BE2C (cell line): ENCODE results near the gene NDUFB5.

Source experiments
- DNase-seq: peaks from one replicate; pipeline ENCODE4 v3.0.0-alpha.2; 2020
- H3K27me3 ChIP-seq: fragments of 250-450 bp; sonication (Bioruptor Pico); 2 replicates; pipeline ENCODE4 v1.5.1; 2020; ENCODE audit warnings: mild to moderate bottlenecking
- H3K36me3 ChIP-seq: fragments of 250-450 bp; sonication (Bioruptor Pico); 2 replicates; pipeline ENCODE4 v1.5.1; 2020; ENCODE audit warnings: mild to moderate bottlenecking
- H3K4me1 ChIP-seq: fragments of 250-450 bp; sonication (Bioruptor Pico); 2 replicates; pipeline ENCODE4 v1.5.1; 2020
- H3K4me3 ChIP-seq: 2 replicates; pipeline ENCODE4 v1.5.1; 2011; ENCODE audit warnings: low read depth, low read length
- H3K9me3 ChIP-seq: fragments of 250-450 bp; sonication (Bioruptor Pico); 2 replicates; pipeline ENCODE4 v1.5.1; 2020
- CTCF ChIP-seq: IDR thresholded peaks from 2 replicates; pipeline ENCODE4 v1.5.1; 2012; ENCODE audit warnings: mild to moderate bottlenecking, low read depth, low read length

NDUFB5 gene

GRCh38 chr3:179565496-179565895, 39.1 kb upstream of the NDUFB5 start:
- Histone ChIP-seq H3K9me3 (no peaks in the 10 kb centered on the region), H3K27me3 (no peaks in the 10 kb centered on the region), H3K36me3 (peaks cover 12% of the 10 kb centered on the region), H3K4me1 (no peaks in the 10 kb centered on the region), H3K4me3 (no peak overlapping the region)
- no peak for TF ChIP-seq CTCF
- no peak for DNase-seq

- TF ChIP-seq CTCF, result no peak
- H3K36me3 ChIP-seq, result peaks cover 60% of the 10 kb centered on the region
- H3K27me3 ChIP-seq, result no peaks in the 10 kb centered on the region
- H3K4me3 ChIP-seq, result no peak overlapping the region
- H3K9me3 ChIP-seq, result no peaks in the 10 kb centered on the region
- no peak for DNase-seq
- no peaks in the 10 kb centered on the region for H3K4me1 ChIP-seq
Observed at GRCh38 chr3:179580992-179581391, 23.6 kb upstream of the NDUFB5 start.

- Histone ChIP-seq H3K4me1 (no peaks in the 10 kb centered on the region), H3K4me3 (no peak overlapping the region), H3K27me3 (no peaks in the 10 kb centered on the region), H3K36me3 (peaks cover 82% of the 10 kb centered on the region), H3K9me3 (no peaks in the 10 kb centered on the region)
- no peak for DNase-seq
- no peak for TF ChIP-seq CTCF
Observed at GRCh38 chr3:179589143-179589542, 15.5 kb upstream of the NDUFB5 start.

- no peak for TF ChIP-seq CTCF
- no peak for DNase-seq
- Histone ChIP-seq H3K9me3 (no peaks in the 10 kb centered on the region), H3K4me3 (no peak overlapping the region), H3K27me3 (no peaks in the 10 kb centered on the region), H3K4me1 (no peaks in the 10 kb centered on the region), H3K36me3 (peaks cover 94% of the 10 kb centered on the region)
Observed at GRCh38 chr3:179590669-179591068, 13.9 kb upstream of the NDUFB5 start.

GRCh38 chr3:179591313-179591712, 13.3 kb upstream of the NDUFB5 start:
- no peak for TF ChIP-seq CTCF
- Histone ChIP-seq H3K36me3 (peaks cover 94% of the 10 kb centered on the region), H3K4me1 (no peaks in the 10 kb centered on the region), H3K4me3 (no peak overlapping the region), H3K27me3 (no peaks in the 10 kb centered on the region), H3K9me3 (no peaks in the 10 kb centered on the region)
- DNase-seq, result no peak

GRCh38 chr3:179599531-179599930, 5.1 kb upstream of the NDUFB5 start:
- H3K27me3 ChIP-seq, result no peaks in the 10 kb centered on the region
- no peaks in the 10 kb centered on the region for H3K9me3 ChIP-seq
- H3K4me1 ChIP-seq, result no peaks in the 10 kb centered on the region
- no peak for DNase-seq
- no peak overlapping the region for H3K4me3 ChIP-seq
- TF ChIP-seq CTCF, result no peak
- H3K36me3 ChIP-seq, result peaks cover 80% of the 10 kb centered on the region
